Stimulated activated naive CD4-positive, alpha-beta T cell (primary cell): ENCODE measurements around the gene UBE2G2.
A peak's percentile ranks its signal among the peaks of the same experiment; 100 is the strongest.

ENCODE experiments used
- DNase-seq, 6 experiments: peaks; one replicate each; lab custom pipeline; 2025; lab: John Stamatoyannopoulos, UW

The UBE2G2 gene

GRCh38 chr21:44764319-44765230 is 37.0 kb downstream of the UBE2G2 start:
- no peak for DNase-seq

- DNase-seq, result no peak
Measured at GRCh38 chr21:44763451-44764318, 37.9 kb downstream of the UBE2G2 start.

- DNase-seq, result no peak
Measured at GRCh38 chr21:44763050-44763378, 38.6 kb downstream of the UBE2G2 start.

GRCh38 chr21:44762221-44763049 is 39.2 kb downstream of the UBE2G2 start:
- DNase-seq, result no peak

GRCh38 chr21:44761747-44762208 is 39.8 kb downstream of the UBE2G2 start:
- no peak for DNase-seq

GRCh38 chr21:44761011-44761729 is 40.5 kb downstream of the UBE2G2 start:
- peak in 1 of 6 experiments; percentile 4 for DNase-seq

- DNase-seq, result no peak
Measured at GRCh38 chr21:44760376-44760775, 41.2 kb downstream of the UBE2G2 start.

- DNase-seq, result no peak
Measured at GRCh38 chr21:44759628-44760285, 41.9 kb downstream of the UBE2G2 start.

- no peak for DNase-seq
Measured at GRCh38 chr21:44758781-44759627, 42.6 kb downstream of the UBE2G2 start.

GRCh38 chr21:44758141-44758561 is 43.5 kb downstream of the UBE2G2 start:
- no peak for DNase-seq

- no peak for DNase-seq
Measured at GRCh38 chr21:44757731-44758130, 43.9 kb downstream of the UBE2G2 start.

GRCh38 chr21:44756423-44757185 is 45.0 kb downstream of the UBE2G2 start:
- no peak for DNase-seq

GRCh38 chr21:44755227-44755626 is 46.4 kb downstream of the UBE2G2 start:
- DNase-seq, result no peak

- DNase-seq, result no peak
Measured at GRCh38 chr21:44753357-44753756, 48.3 kb downstream of the UBE2G2 start.

- no peak for DNase-seq
Measured at GRCh38 chr21:44752671-44753235, 48.9 kb downstream of the UBE2G2 start.

GRCh38 chr21:44751799-44752636 is 49.6 kb downstream of the UBE2G2 start:
- DNase-seq, result no peak

- no peak for DNase-seq
Measured at GRCh38 chr21:44751186-44751798, 50.3 kb downstream of the UBE2G2 start.
